Breast epithelium (tissue), 4 donors: ENCODE data around the gene ZNF207. TPM values are rescaled to one million over a fixed set of nuclear protein-coding genes. Genes with fewer than 3 reads are reported as not detected.

Source experiments
- DNase-seq, 2 donors: peaks; one replicate each; pipeline ENCODE4 v3.0.0-alpha.2; 2019; ENCODE audit warnings: low spot score in 2 of 2
- H3K27ac ChIP-seq, 2 donors: fragments of 200-600 bp; sonication (generic) in 1 of 2; one replicate each; pipeline ENCODE4 v1.5.1; 2016 to 2019; ENCODE audit warnings: mild to moderate bottlenecking in 1 of 2
- H3K27me3 ChIP-seq, 2 donors: fragments of 200-600 bp; sonication (generic) in 1 of 2; one replicate each; pipeline versions ENCODE4 v1.5.1 to v1.6.0; 2017 to 2019; ENCODE audit warnings: control low read depth in 1 of 2, mild to moderate bottlenecking in 1 of 2
- H3K36me3 ChIP-seq: fragments of 200-600 bp; one replicate; pipeline ENCODE4 v1.5.1; 2019
- H3K4me1 ChIP-seq, 2 donors: fragments of 200-600 bp; sonication (generic); one replicate each; pipeline ENCODE4 v1.5.1; 2016 to 2019; ENCODE audit warnings: control low read depth in 1 of 2
- H3K4me3 ChIP-seq, 3 donors: fragments of 200-600 bp; sonication (generic); 1 replicate in 2 of 3; 2 replicates in 1 of 3; pipeline ENCODE4 v1.5.1; 2016 to 2019; ENCODE audit warnings: mild to moderate bottlenecking in 3 of 3, moderate library complexity in 2 of 3
- H3K9me3 ChIP-seq, 2 donors: fragments of 200-600 bp; sonication (generic) in 1 of 2; one replicate each; pipeline ENCODE4 v1.5.1; 2016 to 2019; ENCODE audit warnings: control low read depth in 1 of 2
- CTCF ChIP-seq, 3 donors: fragments of 450-650 bp; IDR thresholded peaks; one replicate each; pipeline ENCODE4 v1.5.1; 2016 to 2017; ENCODE audit warnings: antibody characterized with exemption in 3 of 3, mild to moderate bottlenecking in 3 of 3, moderate library complexity in 3 of 3
- POLR2A ChIP-seq: fragments of 450-650 bp; IDR thresholded peaks from one replicate; pipeline ENCODE4 v1.6.1; 2016; ENCODE audit warnings: antibody characterized with exemption, mild to moderate bottlenecking, moderate library complexity
- POLR2AphosphoS5 ChIP-seq, 3 donors: sonication (generic); formaldehyde crosslinking; IDR thresholded peaks; one replicate each; pipeline ENCODE4 v1.6.1; 2017; ENCODE audit warnings: antibody characterized with exemption in 3 of 3
- intact Hi-C: fragments of 100-400 bp; cut with DNase I; formaldehyde crosslinking; loops from one replicate; pipeline ENCODE4 v1.15.1; 2023; ENCODE audit warnings: low total_unique reads
- total RNA-seq, 3 donors: library from RNA; depleted of rRNA; stranded (reverse); fragments of >200 nt; gene quantifications; one replicate each; pipeline ENCODE4 v1.1.0, GENCODE V29; 2016

Gene ZNF207
- total RNA-seq, 3 donors from 2014 or later, result 145 to 238 (median 172) TPM

GRCh38 chr17:32361270-32361669 is 11.3 kb downstream of the ZNF207 start:
- Histone ChIP-seq H3K27ac (no peak overlapping the region), H3K36me3 (peaks cover 13% of the 10 kb centered on the region), H3K4me3 (no peak overlapping the region), H3K27me3 (no peaks in the 10 kb centered on the region), H3K9me3 (no peaks in the 10 kb centered on the region), H3K4me1 (no peaks in the 10 kb centered on the region)
- TF ChIP-seq POLR2A, result no peak
- no peak for TF ChIP-seq CTCF (IDR thresholded peaks at IDR 0.05)
- no peak for TF ChIP-seq POLR2AphosphoS5 (IDR thresholded peaks at IDR 0.05)
- intact Hi-C loops, result loop anchor here (10.0 kb wide), 1 partner anchor 494 kb away; no protein-coding TSS in a partner anchor
- no peak for DNase-seq

- H3K9me3 ChIP-seq, result no peaks in the 10 kb centered on the region
- no peaks in the 10 kb centered on the region for H3K27me3 ChIP-seq
- no peak for DNase-seq
- intact Hi-C loops, result no loop called here
- H3K4me1 ChIP-seq, result no peaks in the 10 kb centered on the region
- TF ChIP-seq CTCF (IDR thresholded peaks at IDR 0.05) (no peak), POLR2A (no peak), POLR2AphosphoS5 (IDR thresholded peaks at IDR 0.05) (no peak)
- no peak overlapping the region for H3K4me3 ChIP-seq
- no peak overlapping the region for H3K27ac ChIP-seq
- peaks cover 12% of the 10 kb centered on the region for H3K36me3 ChIP-seq
These were observed 20.5 kb downstream of the ZNF207 start for GRCh38 chr17:32370426-32370825.

GRCh38 chr17:32382526-32383223 is 32.7 kb downstream of the ZNF207 start:
- Histone ChIP-seq H3K27ac (no peak overlapping the region), H3K27me3 (no peaks in the 10 kb centered on the region), H3K4me1 (no peaks in the 10 kb centered on the region), H3K36me3 (peaks cover 5% of the 10 kb centered on the region), H3K4me3 (no peak overlapping the region), H3K9me3 (no peaks in the 10 kb centered on the region)
- no peak for DNase-seq
- no peak for TF ChIP-seq CTCF (IDR thresholded peaks at IDR 0.05)
- intact Hi-C loops, result no loop called here

- Histone ChIP-seq H3K9me3 (no peaks in the 10 kb centered on the region), H3K36me3 (peaks cover 5% of the 10 kb centered on the region), H3K4me3 (no peak overlapping the region), H3K27ac (no peak overlapping the region), H3K27me3 (no peaks in the 10 kb centered on the region), H3K4me1 (no peaks in the 10 kb centered on the region)
- intact Hi-C loops, result no loop called here
- DNase-seq, result no peak
- no peak for TF ChIP-seq POLR2A
- no peak for TF ChIP-seq POLR2AphosphoS5 (IDR thresholded peaks at IDR 0.05)
- no peak for TF ChIP-seq CTCF (IDR thresholded peaks at IDR 0.05)
These were observed 34.0 kb downstream of the ZNF207 start for GRCh38 chr17:32383926-32384434.

GRCh38 chr17:32385121-32385520 is 35.2 kb downstream of the ZNF207 start:
- TF ChIP-seq POLR2AphosphoS5 (IDR thresholded peaks at IDR 0.05), result no peak
- TF ChIP-seq CTCF (IDR thresholded peaks at IDR 0.05), result no peak
- TF ChIP-seq POLR2A, result no peak
- Histone ChIP-seq H3K4me1 (no peaks in the 10 kb centered on the region), H3K27me3 (no peaks in the 10 kb centered on the region), H3K9me3 (no peaks in the 10 kb centered on the region), H3K27ac (no peak overlapping the region), H3K4me3 (no peak overlapping the region), H3K36me3 (no peaks in the 10 kb centered on the region)
- intact Hi-C loops, result no loop called here
- DNase-seq, result no peak
